ENCODE data around the gene GPR63. TPM values are rescaled to one million over a fixed set of nuclear protein-coding genes. Genes with fewer than 3 reads are reported as not detected.

GPR63 gene
- polyA plus RNA-seq, 2 donors, result 0.18 to 0.28 TPM

DNA sequence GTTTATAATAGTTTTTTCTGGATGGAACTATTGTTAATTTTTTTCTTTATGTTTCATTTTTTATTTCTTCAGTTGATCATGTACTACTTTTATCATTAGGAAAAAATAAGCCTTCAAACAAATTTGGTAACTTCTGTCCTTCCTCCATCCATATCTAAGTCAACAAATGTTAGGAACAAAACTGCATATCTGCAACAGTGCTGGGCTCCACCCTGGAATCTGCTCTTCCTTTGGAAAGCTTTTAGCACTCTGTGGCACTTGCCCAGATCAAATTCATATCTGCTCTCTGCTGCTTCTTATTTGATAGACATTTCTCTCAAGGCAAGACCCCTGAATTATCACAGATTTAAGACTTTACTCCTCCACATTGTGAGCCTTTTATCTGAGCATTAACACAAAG lies 24.3 kb upstream of the GPR63 start:
- Histone ChIP-seq H3K36me3 (ENCODE audit: control insufficient read depth in 2 of 2, insufficient read depth in 2 of 2, low read length in 1 of 2) (no peaks in the 10 kb centered on the region), H3K4me1 (ENCODE audit: control insufficient read depth in 2 of 2, insufficient read depth in 2 of 2, low read length in 1 of 2) (no peaks in the 10 kb centered on the region), H3K9me3 (ENCODE audit: control insufficient read depth in 2 of 2, insufficient read depth in 1 of 2, low read depth in 1 of 2, low read length in 1 of 2) (no peaks in the 10 kb centered on the region)

DNA sequence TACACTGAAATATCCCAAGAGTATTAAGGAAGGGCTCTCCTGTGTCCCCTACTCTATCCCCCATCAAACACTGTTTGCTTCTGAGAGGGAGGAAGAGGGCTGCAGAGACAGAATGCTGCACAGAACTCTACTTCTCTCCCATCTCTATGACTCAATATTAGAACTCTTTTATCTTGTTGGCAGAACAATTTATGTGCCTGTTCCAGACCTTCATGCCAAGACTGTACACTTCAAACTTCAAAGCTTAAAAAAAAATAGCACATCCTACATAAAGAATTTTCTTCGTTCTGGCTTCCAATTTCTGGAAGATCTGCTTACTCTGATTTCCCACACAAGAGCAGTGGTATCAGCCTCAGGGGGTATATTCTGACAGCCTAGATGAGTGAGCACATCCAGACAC lies 19.6 kb upstream of the GPR63 start:
- 29 to 56% methylated on average over 1 of the region's 1 CpG for WGBS, 2 donors

More for the DNA sequence above, 24.3 kb upstream of the GPR63 start:
- H3K27me3 ChIP-seq (ENCODE audit: control insufficient read depth in 1 of 2, insufficient read depth in 2 of 2, low read length in 2 of 2), result no peaks in the 10 kb centered on the region
- H3K27ac ChIP-seq (ENCODE audit: low read depth in 2 of 2, low read length in 1 of 2), result no peak overlapping the region
- H3K4me3 ChIP-seq (ENCODE audit: low read depth in 1 of 2, low read length in 2 of 2), result no peak overlapping the region

DNA sequence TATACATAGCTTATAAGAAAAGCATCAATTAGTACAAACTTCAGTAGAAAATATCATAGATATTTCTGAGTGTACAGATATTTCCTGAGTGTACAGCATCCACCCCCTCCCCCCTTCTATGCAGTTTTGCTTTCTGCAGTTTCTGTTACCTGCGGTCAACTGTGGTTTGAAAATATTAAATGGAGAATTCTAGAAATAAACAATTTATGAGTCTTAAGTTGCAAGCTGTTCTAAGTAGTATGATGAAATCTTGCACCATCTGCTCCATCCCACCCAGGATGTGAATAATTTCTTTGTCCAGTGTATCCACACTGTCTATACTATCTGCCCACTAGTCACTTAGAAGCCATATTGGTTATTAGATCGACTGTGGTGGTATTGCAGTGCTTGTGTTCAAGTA lies 15.8 kb upstream of the GPR63 start:
- Histone ChIP-seq H3K27ac (ENCODE audit: low read depth in 2 of 2, low read length in 1 of 2) (no peak overlapping the region), H3K9me3 (ENCODE audit: control insufficient read depth in 2 of 2, insufficient read depth in 1 of 2, low read depth in 1 of 2, low read length in 1 of 2) (no peaks in the 10 kb centered on the region), H3K4me1 (ENCODE audit: control insufficient read depth in 2 of 2, insufficient read depth in 2 of 2, low read length in 1 of 2) (no peaks in the 10 kb centered on the region), H3K36me3 (ENCODE audit: control insufficient read depth in 2 of 2, insufficient read depth in 2 of 2, low read length in 1 of 2) (no peaks in the 10 kb centered on the region), H3K4me3 (ENCODE audit: low read depth in 1 of 2, low read length in 2 of 2) (no peak overlapping the region), H3K27me3 (ENCODE audit: control insufficient read depth in 1 of 2, insufficient read depth in 2 of 2, low read length in 2 of 2) (no peaks in the 10 kb centered on the region)
- WGBS, 2 donors, result 85 to 90% methylated on average over 2 of the region's 2 CpGs

More for the DNA sequence above, 19.6 kb upstream of the GPR63 start:
- Histone ChIP-seq H3K36me3 (ENCODE audit: control insufficient read depth in 2 of 2, insufficient read depth in 2 of 2, low read length in 1 of 2) (no peaks in the 10 kb centered on the region), H3K27me3 (ENCODE audit: control insufficient read depth in 1 of 2, insufficient read depth in 2 of 2, low read length in 2 of 2) (no peaks in the 10 kb centered on the region), H3K4me1 (ENCODE audit: control insufficient read depth in 2 of 2, insufficient read depth in 2 of 2, low read length in 1 of 2) (no peaks in the 10 kb centered on the region), H3K27ac (ENCODE audit: low read depth in 2 of 2, low read length in 1 of 2) (no peak overlapping the region), H3K9me3 (ENCODE audit: control insufficient read depth in 2 of 2, insufficient read depth in 1 of 2, low read depth in 1 of 2, low read length in 1 of 2) (no peaks in the 10 kb centered on the region), H3K4me3 (ENCODE audit: low read depth in 1 of 2, low read length in 2 of 2) (no peak overlapping the region)

DNA sequence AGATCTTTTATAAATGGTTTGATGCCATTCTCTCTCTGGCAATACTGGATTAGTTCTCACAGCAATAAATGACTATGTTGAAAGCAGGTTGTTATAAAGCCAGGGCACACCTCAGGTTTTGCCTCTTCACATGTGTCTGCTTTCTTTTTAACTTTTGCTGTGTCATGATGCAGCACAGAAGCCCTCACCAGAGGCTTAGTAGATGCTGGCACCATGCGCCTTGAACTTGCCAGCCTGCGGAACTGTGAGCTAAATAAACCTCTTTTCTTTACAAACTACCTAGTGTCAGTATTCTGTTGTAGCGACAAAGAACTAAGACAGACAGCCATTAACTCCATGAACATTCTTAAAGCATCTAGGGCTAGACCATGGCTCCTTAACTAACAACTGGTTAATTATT lies 15.3 kb upstream of the GPR63 start:
- no peaks in the 10 kb centered on the region for H3K4me1 ChIP-seq (ENCODE audit: control insufficient read depth in 2 of 2, insufficient read depth in 2 of 2, low read length in 1 of 2)
- WGBS, 2 donors, result 94 to 97% methylated on average over 3 of the region's 3 CpGs

DNA sequence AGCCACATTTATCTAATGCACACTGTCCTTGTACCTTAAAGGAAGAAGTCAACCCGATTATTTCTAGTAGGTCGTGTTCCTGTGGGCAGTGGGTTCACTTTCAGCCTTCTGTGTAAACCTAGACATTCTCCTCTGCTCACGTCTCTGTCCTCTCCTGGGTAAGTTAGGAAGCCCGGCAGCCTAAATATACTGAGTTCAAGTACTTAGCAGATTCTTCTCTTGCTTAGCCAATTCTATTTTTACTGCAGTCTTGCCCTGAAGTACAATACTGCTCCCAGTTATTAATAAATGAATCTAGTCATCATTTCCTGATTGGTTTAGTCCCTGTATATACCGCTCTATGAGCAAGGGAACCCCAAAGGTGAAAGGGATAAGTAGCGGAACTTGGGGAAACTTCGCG lies 14.6 kb upstream of the GPR63 start:
- no peaks in the 10 kb centered on the region for H3K9me3 ChIP-seq (ENCODE audit: control insufficient read depth in 2 of 2, insufficient read depth in 1 of 2, low read depth in 1 of 2, low read length in 1 of 2)
- no peak overlapping the region for H3K27ac ChIP-seq (ENCODE audit: low read depth in 2 of 2, low read length in 1 of 2)
- H3K36me3 ChIP-seq (ENCODE audit: control insufficient read depth in 2 of 2, insufficient read depth in 2 of 2, low read length in 1 of 2), result no peaks in the 10 kb centered on the region
- H3K27me3 ChIP-seq (ENCODE audit: control insufficient read depth in 1 of 2, insufficient read depth in 2 of 2, low read length in 2 of 2), result no peaks in the 10 kb centered on the region
- H3K4me1 ChIP-seq (ENCODE audit: control insufficient read depth in 2 of 2, insufficient read depth in 2 of 2, low read length in 1 of 2), result no peaks in the 10 kb centered on the region
- H3K4me3 ChIP-seq (ENCODE audit: low read depth in 1 of 2, low read length in 2 of 2), result no peak overlapping the region
- WGBS, 2 donors, result 70 to 92% methylated on average over 8 of the region's 8 CpGs

More for the DNA sequence above, 15.3 kb upstream of the GPR63 start:
- H3K9me3 ChIP-seq (ENCODE audit: control insufficient read depth in 2 of 2, insufficient read depth in 1 of 2, low read depth in 1 of 2, low read length in 1 of 2), result no peaks in the 10 kb centered on the region
- no peaks in the 10 kb centered on the region for H3K27me3 ChIP-seq (ENCODE audit: control insufficient read depth in 1 of 2, insufficient read depth in 2 of 2, low read length in 2 of 2)
- no peak overlapping the region for H3K4me3 ChIP-seq (ENCODE audit: low read depth in 1 of 2, low read length in 2 of 2)
- no peaks in the 10 kb centered on the region for H3K36me3 ChIP-seq (ENCODE audit: control insufficient read depth in 2 of 2, insufficient read depth in 2 of 2, low read length in 1 of 2)
- H3K27ac ChIP-seq (ENCODE audit: low read depth in 2 of 2, low read length in 1 of 2), result no peak overlapping the region

DNA sequence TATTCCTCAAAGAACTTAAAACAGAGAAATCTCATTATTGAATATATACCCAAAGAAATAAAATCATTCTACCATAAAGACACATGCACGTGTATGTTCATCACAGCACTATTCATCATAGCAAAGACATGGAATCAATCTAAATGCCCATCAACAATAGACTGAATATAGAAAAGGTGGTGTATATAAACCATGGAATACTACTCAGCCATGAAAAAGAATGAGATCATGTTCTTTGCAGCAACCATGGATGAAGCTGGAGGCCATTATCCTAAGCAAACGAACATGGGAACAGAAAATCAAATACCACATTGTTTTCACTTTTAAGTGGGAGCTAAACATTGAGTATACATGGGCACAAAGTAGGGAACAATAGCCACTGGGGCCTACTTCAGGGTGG lies 12.3 kb upstream of the GPR63 start:
- Histone ChIP-seq H3K27me3 (ENCODE audit: control insufficient read depth in 1 of 2, insufficient read depth in 2 of 2, low read length in 2 of 2) (no peaks in the 10 kb centered on the region), H3K27ac (ENCODE audit: low read depth in 2 of 2, low read length in 1 of 2) (no peak overlapping the region)
- WGBS, 2 donors, result 75 to 81% methylated on average over 2 of the region's 2 CpGs

DNA sequence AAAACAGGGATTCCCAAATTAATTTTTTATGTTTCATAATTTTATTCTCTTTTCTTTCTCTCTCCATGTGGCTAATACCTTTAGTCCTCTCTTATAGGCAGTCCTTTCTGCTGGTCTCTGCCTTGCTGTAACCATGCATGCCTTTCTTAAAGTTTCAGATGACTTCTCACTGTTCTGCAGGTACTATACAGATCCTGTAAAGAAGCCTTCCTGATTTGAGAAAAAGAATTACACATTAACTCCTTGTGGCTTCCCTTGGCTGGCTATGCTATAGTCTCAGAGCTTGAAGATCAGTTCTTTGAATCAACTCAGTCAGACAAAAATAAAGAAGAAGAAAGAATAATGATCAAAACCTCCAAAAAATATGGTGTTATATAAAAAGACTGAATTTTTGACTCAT lies 7.3 kb upstream of the GPR63 start:
- H3K4me3 ChIP-seq (ENCODE audit: low read depth in 1 of 2, low read length in 2 of 2), result no peak overlapping the region
- H3K9me3 ChIP-seq (ENCODE audit: control insufficient read depth in 2 of 2, insufficient read depth in 1 of 2, low read depth in 1 of 2, low read length in 1 of 2), result no peaks in the 10 kb centered on the region
- H3K36me3 ChIP-seq (ENCODE audit: control insufficient read depth in 2 of 2, insufficient read depth in 2 of 2, low read length in 1 of 2), result no peaks in the 10 kb centered on the region
- no peaks in the 10 kb centered on the region for H3K4me1 ChIP-seq (ENCODE audit: control insufficient read depth in 2 of 2, insufficient read depth in 2 of 2, low read length in 1 of 2)
- no peak overlapping the region for H3K27ac ChIP-seq (ENCODE audit: low read depth in 2 of 2, low read length in 1 of 2)
- H3K27me3 ChIP-seq (ENCODE audit: control insufficient read depth in 1 of 2, insufficient read depth in 2 of 2, low read length in 2 of 2), result no peaks in the 10 kb centered on the region

More for the DNA sequence above, 12.3 kb upstream of the GPR63 start:
- Histone ChIP-seq H3K4me3 (ENCODE audit: low read depth in 1 of 2, low read length in 2 of 2) (no peak overlapping the region), H3K4me1 (ENCODE audit: control insufficient read depth in 2 of 2, insufficient read depth in 2 of 2, low read length in 1 of 2) (no peaks in the 10 kb centered on the region), H3K36me3 (ENCODE audit: control insufficient read depth in 2 of 2, insufficient read depth in 2 of 2, low read length in 1 of 2) (no peaks in the 10 kb centered on the region), H3K9me3 (ENCODE audit: control insufficient read depth in 2 of 2, insufficient read depth in 1 of 2, low read depth in 1 of 2, low read length in 1 of 2) (no peaks in the 10 kb centered on the region)

DNA sequence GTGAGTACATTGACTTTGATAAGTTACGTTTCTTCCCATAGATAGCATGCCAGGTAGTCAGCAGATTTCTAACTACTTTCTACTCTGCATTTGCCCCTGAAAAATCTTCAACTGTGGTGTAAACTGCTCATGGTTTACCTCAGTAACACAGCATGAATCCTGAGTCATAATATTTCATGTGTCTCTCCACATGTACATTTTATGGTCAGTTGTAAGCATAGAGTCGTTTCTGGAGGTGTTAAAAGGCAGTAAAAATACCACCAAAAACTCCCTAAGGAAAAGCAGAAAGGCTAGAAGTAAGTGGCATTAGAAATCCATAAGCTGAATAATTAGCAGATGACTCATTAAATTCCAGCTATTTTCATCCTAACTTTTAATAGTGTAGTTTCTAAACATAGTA lies 4.1 kb upstream of the GPR63 start:
- H3K27ac ChIP-seq (ENCODE audit: low read depth in 2 of 2, low read length in 1 of 2), result no peak overlapping the region
- no peaks in the 10 kb centered on the region for H3K9me3 ChIP-seq (ENCODE audit: control insufficient read depth in 2 of 2, insufficient read depth in 1 of 2, low read depth in 1 of 2, low read length in 1 of 2)
- no peak overlapping the region for H3K4me3 ChIP-seq (ENCODE audit: low read depth in 1 of 2, low read length in 2 of 2)
- 33 to 38% methylated on average over 2 of the region's 2 CpGs for WGBS, 2 donors
- H3K36me3 ChIP-seq (ENCODE audit: control insufficient read depth in 2 of 2, insufficient read depth in 2 of 2, low read length in 1 of 2), result no peaks in the 10 kb centered on the region
- no peaks in the 10 kb centered on the region for H3K27me3 ChIP-seq (ENCODE audit: control insufficient read depth in 1 of 2, insufficient read depth in 2 of 2, low read length in 2 of 2)
- H3K4me1 ChIP-seq (ENCODE audit: control insufficient read depth in 2 of 2, insufficient read depth in 2 of 2, low read length in 1 of 2), result peaks cover 0 to 3% of the 10 kb centered on the region in 2 donors

DNA sequence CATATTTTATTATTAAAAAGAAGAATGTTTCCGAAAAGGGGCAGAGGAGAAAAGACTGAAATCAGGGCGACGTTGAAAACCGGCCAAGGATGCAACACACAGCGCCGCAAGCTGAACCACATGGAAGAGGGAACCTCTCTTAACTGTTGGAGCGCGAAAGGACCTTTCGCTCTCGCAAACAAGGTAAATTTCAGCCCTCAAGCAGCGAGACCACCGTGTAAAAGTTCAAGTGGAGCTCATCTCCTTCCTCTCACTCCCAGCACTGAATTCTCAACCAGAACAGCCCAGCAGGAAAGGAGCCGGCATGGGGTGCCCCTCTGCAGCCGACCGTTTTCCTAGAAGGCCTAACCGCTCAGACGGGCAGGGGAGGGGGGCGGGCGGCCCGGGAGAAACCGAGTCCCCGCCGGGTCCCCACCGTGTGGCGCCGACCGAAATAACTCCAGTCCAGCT lies 621 bp downstream of the GPR63 start:
- Histone ChIP-seq H3K36me3 (ENCODE audit: control insufficient read depth in 2 of 2, insufficient read depth in 2 of 2, low read length in 1 of 2) (no peaks in the 10 kb centered on the region), H3K4me1 (ENCODE audit: control insufficient read depth in 2 of 2, insufficient read depth in 2 of 2, low read length in 1 of 2) (peaks cover 0 to 3% of the 10 kb centered on the region in 2 donors), H3K27ac (ENCODE audit: low read depth in 2 of 2, low read length in 1 of 2) (no peak overlapping the region), H3K27me3 (ENCODE audit: control insufficient read depth in 1 of 2, insufficient read depth in 2 of 2, low read length in 2 of 2) (no peaks in the 10 kb centered on the region), H3K9me3 (ENCODE audit: control insufficient read depth in 2 of 2, insufficient read depth in 1 of 2, low read depth in 1 of 2, low read length in 1 of 2) (no peaks in the 10 kb centered on the region), H3K4me3 (ENCODE audit: low read depth in 1 of 2, low read length in 2 of 2) (peak overlapping the region; percentile 66 to 74)
- 0 to 1% methylated on average over 27 of the region's 27 CpGs for WGBS, 2 donors

DNA sequence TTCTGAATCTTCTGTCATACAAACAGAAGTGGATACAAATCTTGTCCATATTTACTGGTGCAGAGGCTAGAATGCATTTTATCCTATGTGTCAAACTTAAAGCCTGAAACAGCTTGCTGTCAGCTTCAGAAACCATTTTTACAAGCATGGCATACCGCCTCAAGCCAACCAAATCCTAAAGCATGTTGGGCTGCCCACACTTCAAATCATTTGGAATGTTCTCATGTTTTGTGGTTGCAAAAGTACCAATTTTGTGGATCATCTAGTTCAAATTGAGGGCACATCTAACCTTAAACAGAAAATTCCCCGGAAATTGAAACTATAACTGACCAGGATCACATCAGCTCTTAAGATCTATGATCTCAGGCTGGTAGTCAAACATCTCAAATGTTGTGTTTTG lies 3.2 kb downstream of the GPR63 start:
- H3K4me3 ChIP-seq (ENCODE audit: low read depth in 1 of 2, low read length in 2 of 2), result no peak overlapping the region
- WGBS, 2 donors, result 92 to 97% methylated on average over 2 of the region's 2 CpGs
- peaks cover 0 to 3% of the 10 kb centered on the region in 2 donors for H3K4me1 ChIP-seq (ENCODE audit: control insufficient read depth in 2 of 2, insufficient read depth in 2 of 2, low read length in 1 of 2)
- H3K27ac ChIP-seq (ENCODE audit: low read depth in 2 of 2, low read length in 1 of 2), result no peak overlapping the region
- H3K36me3 ChIP-seq (ENCODE audit: control insufficient read depth in 2 of 2, insufficient read depth in 2 of 2, low read length in 1 of 2), result no peaks in the 10 kb centered on the region
- no peaks in the 10 kb centered on the region for H3K27me3 ChIP-seq (ENCODE audit: control insufficient read depth in 1 of 2, insufficient read depth in 2 of 2, low read length in 2 of 2)
- no peaks in the 10 kb centered on the region for H3K9me3 ChIP-seq (ENCODE audit: control insufficient read depth in 2 of 2, insufficient read depth in 1 of 2, low read depth in 1 of 2, low read length in 1 of 2)
